Astrocyte of the cerebellum (primary cell): ENCODE results near the gene IGF2BP2.
"Not testable (repeated sequence)": the region's sequence is repeated elsewhere in the genome, so short reads cannot be mapped to it uniquely, and the experiment has no call there.

Experiments
- DNase-seq: peaks from one replicate; pipeline ENCODE4 v3.0.0-alpha.2; 2011; ENCODE audit warnings: low read depth
- H3K4me3 ChIP-seq: 2 replicates; pipeline ENCODE4 v1.5.1; 2011; ENCODE audit warnings: mild to moderate bottlenecking, low read depth, low read length, moderate library complexity
- in situ Hi-C: cut with HindIII; loops from 2 replicates; pipeline ENCODE4 v1.10.0; 2017; ENCODE audit warnings: low sequenced_read_pairs
- TF ChIP-seq, protein P1 (sequence below): IDR thresholded peaks from 2 replicates; pipeline ENCODE4 v1.5.1; 2012; ENCODE audit warnings: low read length, low read depth, moderate library complexity, mild to moderate bottlenecking; ENCODE audit errors: missing control alignments

IGF2BP2 gene

DNA sequence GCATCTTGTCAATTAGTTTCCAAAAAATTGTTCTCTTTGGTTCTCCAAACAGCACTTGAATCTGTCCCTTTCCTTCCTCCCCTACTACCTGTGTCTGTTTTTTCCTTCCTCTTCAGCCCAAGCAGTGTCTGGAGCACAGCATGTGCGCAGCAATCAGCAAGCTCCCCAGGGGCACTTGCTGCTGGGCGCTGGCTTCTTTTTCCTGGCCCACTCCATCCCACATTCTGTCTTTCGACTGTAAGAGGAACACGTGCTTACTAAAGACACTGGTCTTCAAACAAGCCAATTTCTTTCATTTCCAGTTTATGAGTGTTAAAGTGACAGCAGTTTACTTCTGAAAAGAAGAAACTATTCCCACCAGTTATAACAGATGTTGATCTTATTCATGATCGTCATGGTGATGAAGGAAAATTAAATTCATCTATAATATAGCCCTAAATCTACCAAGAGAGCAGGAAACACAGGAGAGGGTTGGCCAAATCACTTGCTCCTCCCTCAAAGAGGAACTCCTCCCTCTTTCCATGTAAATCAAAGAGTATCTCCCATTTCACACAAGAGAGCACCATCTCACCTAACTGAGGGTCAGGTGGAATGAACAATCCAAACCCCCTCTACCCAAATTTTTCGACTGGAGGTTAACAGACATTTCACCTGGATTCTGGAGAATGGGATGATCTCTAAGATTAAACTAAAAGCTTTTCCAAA is 115.4 kb downstream of the IGF2BP2 start:
- TF ChIP-seq, protein P1, sequence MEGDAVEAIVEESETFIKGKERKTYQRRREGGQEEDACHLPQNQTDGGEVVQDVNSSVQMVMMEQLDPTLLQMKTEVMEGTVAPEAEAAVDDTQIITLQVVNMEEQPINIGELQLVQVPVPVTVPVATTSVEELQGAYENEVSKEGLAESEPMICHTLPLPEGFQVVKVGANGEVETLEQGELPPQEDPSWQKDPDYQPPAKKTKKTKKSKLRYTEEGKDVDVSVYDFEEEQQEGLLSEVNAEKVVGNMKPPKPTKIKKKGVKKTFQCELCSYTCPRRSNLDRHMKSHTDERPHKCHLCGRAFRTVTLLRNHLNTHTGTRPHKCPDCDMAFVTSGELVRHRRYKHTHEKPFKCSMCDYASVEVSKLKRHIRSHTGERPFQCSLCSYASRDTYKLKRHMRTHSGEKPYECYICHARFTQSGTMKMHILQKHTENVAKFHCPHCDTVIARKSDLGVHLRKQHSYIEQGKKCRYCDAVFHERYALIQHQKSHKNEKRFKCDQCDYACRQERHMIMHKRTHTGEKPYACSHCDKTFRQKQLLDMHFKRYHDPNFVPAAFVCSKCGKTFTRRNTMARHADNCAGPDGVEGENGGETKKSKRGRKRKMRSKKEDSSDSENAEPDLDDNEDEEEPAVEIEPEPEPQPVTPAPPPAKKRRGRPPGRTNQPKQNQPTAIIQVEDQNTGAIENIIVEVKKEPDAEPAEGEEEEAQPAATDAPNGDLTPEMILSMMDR, result no peak
- in situ Hi-C loops, result no loop called here
- no peak overlapping the region for H3K4me3 ChIP-seq
- DNase-seq, result no peak

DNA sequence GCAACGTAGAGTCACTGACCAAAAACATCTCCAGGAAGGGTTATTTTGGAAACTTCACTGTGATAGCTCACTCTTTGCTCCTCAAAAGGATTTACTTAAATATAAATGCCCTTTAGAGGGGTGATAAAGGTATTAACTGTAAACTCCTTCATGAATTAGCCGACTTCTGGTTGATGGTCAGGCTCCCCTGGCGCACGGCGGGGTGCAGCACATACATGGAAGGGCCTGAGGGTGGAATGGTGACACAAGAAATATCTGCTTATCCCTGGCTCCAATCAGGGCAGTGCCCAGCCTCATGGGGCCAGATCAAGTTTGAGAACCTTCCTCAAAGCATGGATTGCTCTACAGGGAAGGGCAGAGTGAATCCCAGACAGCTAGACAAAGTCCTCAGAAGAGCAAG is 116.5 kb downstream of the IGF2BP2 start:
- TF ChIP-seq, protein P1, result no peak
- in situ Hi-C loops, result no loop called here
- DNase-seq, result no peak
- no peak overlapping the region for H3K4me3 ChIP-seq

DNA sequence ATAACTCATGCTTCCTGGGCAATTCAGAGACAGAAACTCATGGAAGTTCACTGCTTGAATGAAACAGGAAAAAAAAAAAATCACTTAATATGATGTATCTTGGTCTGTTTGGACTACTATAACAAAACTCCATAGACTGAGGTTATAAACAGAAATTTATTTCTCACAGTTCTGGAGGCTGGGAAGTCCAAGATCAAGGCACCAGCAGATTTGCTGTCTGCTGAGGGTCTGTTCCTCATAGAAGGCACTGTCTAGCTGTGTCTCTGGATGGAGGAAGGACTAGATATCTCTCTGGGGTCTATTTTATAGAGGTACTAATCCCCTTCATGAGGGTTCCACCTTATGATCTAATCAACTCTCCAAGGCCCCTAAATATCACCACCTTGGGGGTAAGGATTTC is 119.3 kb downstream of the IGF2BP2 start:
- DNase-seq, result no peak
- in situ Hi-C loops, result no loop called here
- TF ChIP-seq, protein P1, result no peak
- H3K4me3 ChIP-seq, result no peak overlapping the region

DNA sequence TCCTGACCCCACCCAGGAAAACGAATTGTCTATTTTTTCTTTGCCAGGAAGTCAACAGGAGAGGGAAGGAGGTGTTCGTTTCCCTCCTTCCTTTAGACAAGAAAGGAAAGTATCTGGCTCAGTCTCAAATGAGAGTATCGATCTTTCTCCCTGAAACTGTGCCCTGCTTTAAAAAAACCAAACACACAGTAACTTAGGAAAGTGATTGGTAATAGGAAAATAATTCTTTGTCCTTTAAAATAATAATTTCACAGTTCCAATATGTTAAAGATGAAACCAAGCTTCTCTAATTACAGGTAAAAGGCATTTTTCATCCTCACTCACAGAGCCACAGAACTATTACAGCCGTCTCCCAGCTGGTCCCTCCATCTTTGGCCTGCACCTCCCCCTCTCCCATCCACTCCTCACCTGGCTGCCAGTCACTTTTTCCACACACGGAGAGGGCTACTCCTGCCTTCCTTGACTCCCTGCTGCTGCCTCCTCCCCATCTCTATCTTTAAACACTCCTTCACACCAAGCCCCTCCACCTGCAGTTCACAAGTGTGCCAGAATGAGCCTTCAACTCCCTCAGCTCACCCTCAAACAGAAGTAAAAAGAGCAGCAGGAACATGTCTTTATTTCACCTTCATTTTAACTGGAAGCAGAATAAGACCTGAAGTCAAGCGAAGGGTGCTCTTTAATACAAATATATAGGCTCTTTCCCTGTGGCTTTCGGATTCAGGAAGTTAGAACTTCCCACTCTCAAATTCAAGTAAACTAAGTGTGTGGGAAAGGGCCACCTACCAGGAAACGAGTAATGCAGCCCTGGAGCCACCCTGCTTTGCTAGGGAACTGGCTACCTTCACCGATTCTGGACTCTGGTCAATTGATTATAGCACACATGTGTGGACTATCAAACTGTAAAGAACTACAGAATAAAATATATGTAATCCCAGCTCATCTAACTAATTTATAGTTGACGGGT is 122.3 kb downstream of the IGF2BP2 start:
- no peak overlapping the region for H3K4me3 ChIP-seq
- no peak for DNase-seq
- TF ChIP-seq, protein P1, result no peak
- in situ Hi-C loops, result no loop called here

DNA sequence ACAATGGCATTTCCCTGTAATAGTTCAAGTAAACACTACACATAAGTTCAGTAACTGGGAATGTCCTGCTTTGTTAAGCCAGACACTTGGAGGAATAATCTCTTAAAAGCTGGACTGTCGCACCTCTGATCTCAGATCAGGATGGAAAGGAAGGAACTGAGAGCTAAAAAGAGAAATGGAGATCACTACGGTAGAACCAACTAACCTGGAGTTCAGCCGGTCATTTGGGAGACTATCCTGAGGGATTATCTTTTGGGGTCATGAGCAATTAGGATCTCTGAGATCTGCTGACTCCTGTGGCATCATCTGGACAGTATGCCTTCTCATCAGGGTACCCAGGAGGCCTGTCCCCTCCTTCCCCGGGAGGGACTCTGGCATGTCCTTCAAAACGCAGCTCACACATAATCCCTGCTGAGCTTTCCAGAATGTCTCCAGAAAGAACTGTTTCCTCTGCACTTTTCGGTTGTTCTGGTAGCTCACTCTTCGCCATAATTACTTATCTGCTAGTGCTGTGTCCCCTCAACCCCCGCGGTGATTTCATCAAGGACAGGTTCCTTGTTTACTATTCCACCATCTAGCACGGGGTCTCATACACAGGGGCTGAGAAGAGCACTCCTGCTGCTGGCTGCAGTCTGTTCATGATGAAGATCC is 123.1 kb downstream of the IGF2BP2 start:
- no peak for DNase-seq
- in situ Hi-C loops, result no loop called here
- no peak overlapping the region for H3K4me3 ChIP-seq
- TF ChIP-seq, protein P1, result no peak

DNA sequence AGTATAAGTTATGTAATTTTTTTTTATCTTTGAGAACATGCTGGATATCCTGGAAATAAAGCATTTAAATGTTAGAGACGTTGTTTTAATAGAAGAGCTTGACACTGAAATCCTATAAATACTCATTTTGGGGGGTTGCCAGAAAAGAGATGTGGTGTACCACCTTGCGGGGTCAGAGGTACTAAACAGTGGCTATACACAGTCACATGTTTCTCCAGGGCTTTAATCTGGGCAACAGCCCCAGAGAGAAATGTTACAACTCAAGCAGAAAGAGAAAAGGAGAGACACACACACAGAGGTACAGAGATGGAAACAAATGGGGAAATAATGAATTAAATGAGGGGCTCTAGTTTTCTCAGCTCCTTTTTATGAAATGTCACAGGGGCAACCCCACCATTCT is 124.9 kb downstream of the IGF2BP2 start:
- no peak for DNase-seq
- in situ Hi-C loops, result loop anchor here (25.0 kb wide), 1 partner anchor 212 kb away; no protein-coding TSS in a partner anchor
- TF ChIP-seq, protein P1, result no peak
- no peak overlapping the region for H3K4me3 ChIP-seq

DNA sequence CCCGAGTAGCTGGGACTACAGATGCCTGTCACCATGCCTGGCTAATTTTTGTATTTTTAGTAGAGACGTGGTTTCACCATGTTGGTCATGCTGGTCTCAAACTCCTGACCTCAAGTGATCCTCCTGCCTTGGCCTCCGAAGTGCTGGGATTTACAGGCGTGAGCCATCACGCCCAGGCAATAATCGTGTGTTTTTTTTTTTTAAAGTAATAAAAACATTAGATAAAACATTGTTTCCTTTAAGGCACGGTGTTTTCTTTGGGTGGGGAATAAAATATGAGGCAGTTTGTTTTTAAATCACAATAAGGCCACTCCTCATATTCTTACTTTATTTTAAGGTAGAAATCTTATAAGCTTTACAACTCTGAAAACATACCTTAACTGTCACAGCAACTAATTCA is 127.6 kb downstream of the IGF2BP2 start:
- not testable (repeated sequence) for DNase-seq, H3K4me3 ChIP-seq
- in situ Hi-C loops, result loop anchor here (25.0 kb wide), 1 partner anchor 215 kb away; no protein-coding TSS in a partner anchor
